ENCODE measurements around the gene METTL8. TPM values are rescaled to one million over a fixed set of nuclear protein-coding genes. Genes with fewer than 3 reads are reported as not detected.

Gene METTL8
- total RNA-seq, 1 donor from 2014 or later = 33.7 TPM

DNA sequence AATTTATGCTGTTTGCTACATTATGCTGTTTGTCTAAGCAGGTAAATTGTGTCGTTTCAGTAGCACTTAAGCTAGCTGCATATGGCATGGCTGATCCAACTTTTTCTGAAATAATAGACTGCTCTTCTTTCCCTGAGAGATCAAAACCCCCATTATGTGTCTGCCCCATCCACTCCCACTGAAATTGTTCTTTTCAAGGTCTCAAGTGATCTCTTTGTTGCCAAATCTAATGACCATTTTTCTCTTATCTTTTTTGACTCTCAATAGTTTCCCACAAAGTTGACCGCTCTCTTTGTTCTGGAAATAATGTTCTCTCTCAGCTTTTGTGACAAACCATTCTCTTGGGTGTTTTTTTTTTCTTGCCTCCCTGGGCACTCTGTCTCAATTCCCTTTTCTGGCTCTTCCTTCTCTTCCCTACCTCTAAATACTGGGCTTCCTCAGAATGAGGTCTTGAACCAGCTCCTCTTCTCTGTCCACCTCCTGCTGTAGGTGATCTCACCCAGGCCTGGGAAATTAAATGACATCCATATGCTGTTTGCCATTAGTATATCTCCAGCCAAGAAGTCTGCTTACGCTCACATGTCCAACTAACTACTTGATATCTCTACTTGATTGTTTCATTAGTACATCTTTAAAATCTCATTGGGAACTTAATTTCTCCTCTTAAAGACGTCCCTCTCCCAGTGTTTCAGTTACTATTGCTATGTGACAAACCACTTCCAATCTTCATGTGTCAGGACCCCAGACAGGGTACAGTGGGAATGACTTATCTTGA, 165.7 kb downstream of the METTL8 start:
- no peaks in the 10 kb centered on the region for H3K27me3 ChIP-seq (ENCODE audit: control insufficient read depth, insufficient read depth, low read length)
- no peaks in the 10 kb centered on the region for H3K36me3 ChIP-seq (ENCODE audit: control insufficient read depth, insufficient read depth, low read length)
- DNase-seq (ENCODE audit: low read depth) = no peak
- no peak for FAIRE-seq
- TF ChIP-seq, protein P1, sequence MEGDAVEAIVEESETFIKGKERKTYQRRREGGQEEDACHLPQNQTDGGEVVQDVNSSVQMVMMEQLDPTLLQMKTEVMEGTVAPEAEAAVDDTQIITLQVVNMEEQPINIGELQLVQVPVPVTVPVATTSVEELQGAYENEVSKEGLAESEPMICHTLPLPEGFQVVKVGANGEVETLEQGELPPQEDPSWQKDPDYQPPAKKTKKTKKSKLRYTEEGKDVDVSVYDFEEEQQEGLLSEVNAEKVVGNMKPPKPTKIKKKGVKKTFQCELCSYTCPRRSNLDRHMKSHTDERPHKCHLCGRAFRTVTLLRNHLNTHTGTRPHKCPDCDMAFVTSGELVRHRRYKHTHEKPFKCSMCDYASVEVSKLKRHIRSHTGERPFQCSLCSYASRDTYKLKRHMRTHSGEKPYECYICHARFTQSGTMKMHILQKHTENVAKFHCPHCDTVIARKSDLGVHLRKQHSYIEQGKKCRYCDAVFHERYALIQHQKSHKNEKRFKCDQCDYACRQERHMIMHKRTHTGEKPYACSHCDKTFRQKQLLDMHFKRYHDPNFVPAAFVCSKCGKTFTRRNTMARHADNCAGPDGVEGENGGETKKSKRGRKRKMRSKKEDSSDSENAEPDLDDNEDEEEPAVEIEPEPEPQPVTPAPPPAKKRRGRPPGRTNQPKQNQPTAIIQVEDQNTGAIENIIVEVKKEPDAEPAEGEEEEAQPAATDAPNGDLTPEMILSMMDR (IDR thresholded peaks at IDR 0.05; ENCODE audit: insufficient read depth, low read length, severe bottlenecking) = no peak
- H3K4me3 ChIP-seq (ENCODE audit: low read depth, low read length) = no peak overlapping the region

Other genes with a start within 250 kb of the METTL8 start
- gene DCAF17, start 236 bp upstream of the METTL8 start, total RNA-seq = 16.3 and 18.2 TPM in 2 replicates
- 8.1 and 14.5 TPM in 2 replicates for gene CYBRD1, start 88.5 kb upstream of the METTL8 start, total RNA-seq

Data from bronchial epithelial cell (primary cell).